HG03558 (cell line): ENCODE data around the gene VWA8.
"Not testable (repeated sequence)": the region's sequence is repeated elsewhere in the genome, so short reads cannot be mapped to it uniquely, and the experiment has no call there.

Experiments used
- ATAC-seq: cut with Tn5 transposase; IDR thresholded peaks from one replicate; pipeline ENCODE4 v1.9.1; 2021; ENCODE audit warnings: moderate number of reproducible peaks; ENCODE audit not compliant: unreplicated experiment; ENCODE audit errors: extremely low read depth

Gene VWA8

GRCh38 chr13:41862659-41863058 lies 98.2 kb downstream of the VWA8 start:
- not testable (repeated sequence) for ATAC-seq

- no peak for ATAC-seq
Observed at GRCh38 chr13:41859565-41859964, 101.3 kb downstream of the VWA8 start.

- ATAC-seq = no peak
Observed at GRCh38 chr13:41858780-41859179, 102.1 kb downstream of the VWA8 start.

- no peak for ATAC-seq
Observed at GRCh38 chr13:41854758-41855157, 106.2 kb downstream of the VWA8 start.

- no peak for ATAC-seq
Observed at GRCh38 chr13:41851351-41851750, 109.6 kb downstream of the VWA8 start.

- no peak for ATAC-seq
Observed at GRCh38 chr13:41848435-41849255, 112.3 kb downstream of the VWA8 start.

- ATAC-seq = no peak
Observed at GRCh38 chr13:41847216-41847615, 113.7 kb downstream of the VWA8 start.

- no peak for ATAC-seq
Observed at GRCh38 chr13:41842036-41842620, 118.8 kb downstream of the VWA8 start.

GRCh38 chr13:41837629-41838028 lies 123.3 kb downstream of the VWA8 start:
- ATAC-seq = no peak

GRCh38 chr13:41835871-41836270 lies 125.0 kb downstream of the VWA8 start:
- ATAC-seq = no peak

- ATAC-seq = not testable (repeated sequence)
Observed at GRCh38 chr13:41834697-41835096, 126.2 kb downstream of the VWA8 start.

- ATAC-seq = no peak
Observed at GRCh38 chr13:41833831-41834230, 127.1 kb downstream of the VWA8 start.

- no peak for ATAC-seq
Observed at GRCh38 chr13:41833201-41833600, 127.7 kb downstream of the VWA8 start.

GRCh38 chr13:41827507-41828213 lies 133.2 kb downstream of the VWA8 start:
- no peak for ATAC-seq

GRCh38 chr13:41825691-41826090 lies 135.2 kb downstream of the VWA8 start:
- ATAC-seq = no peak

- ATAC-seq = no peak
Observed at GRCh38 chr13:41823476-41823875, 137.4 kb downstream of the VWA8 start.

- no peak for ATAC-seq
Observed at GRCh38 chr13:41822560-41822959, 138.3 kb downstream of the VWA8 start.

- no peak for ATAC-seq
Observed at GRCh38 chr13:41821238-41821594, 139.7 kb downstream of the VWA8 start.

GRCh38 chr13:41820581-41821237 lies 140.2 kb downstream of the VWA8 start:
- no peak for ATAC-seq

- ATAC-seq = no peak
Observed at GRCh38 chr13:41816057-41816456, 144.9 kb downstream of the VWA8 start.

- ATAC-seq = no peak
Observed at GRCh38 chr13:41813426-41813825, 147.5 kb downstream of the VWA8 start.
